AG10803 (cell line): Measurements from ENCODE around the gene ZNF500.

ENCODE experiments used
- DNase-seq: peaks from one replicate; pipeline ENCODE4 v3.0.0; 2010; ENCODE audit warnings: low read depth
- H3K4me3 ChIP-seq: 2 replicates; pipeline ENCODE4 v1.5.1; 2011; ENCODE audit warnings: mild to moderate bottlenecking, low read length, control low read depth
- CTCF ChIP-seq: conservative IDR thresholded peaks from 2 replicates; pipeline ENCODE4 v1.5.1; 2011; ENCODE audit warnings: mild to moderate bottlenecking, low read length, control low read depth, inconsistent platforms

ZNF500 gene

GRCh38 chr16:4762205-4762604 is 4.8 kb downstream of the ZNF500 start:
- no peak for TF ChIP-seq CTCF
- DNase-seq: no peak
- H3K4me3 ChIP-seq: no peak overlapping the region

GRCh38 chr16:4760221-4760910 is 6.6 kb downstream of the ZNF500 start:
- no peak for TF ChIP-seq CTCF
- no peak overlapping the region for H3K4me3 ChIP-seq
- no peak for DNase-seq

- no peak for TF ChIP-seq CTCF
- no peak overlapping the region for H3K4me3 ChIP-seq
- no peak for DNase-seq
These were observed 11.3 kb downstream of the ZNF500 start for GRCh38 chr16:4755687-4756086.

GRCh38 chr16:4754865-4755264 is 12.1 kb downstream of the ZNF500 start:
- H3K4me3 ChIP-seq: no peak overlapping the region
- no peak for DNase-seq
- no peak for TF ChIP-seq CTCF

GRCh38 chr16:4753227-4753626 is 13.7 kb downstream of the ZNF500 start:
- no peak for TF ChIP-seq CTCF
- no peak overlapping the region for H3K4me3 ChIP-seq
- no peak for DNase-seq

- DNase-seq: no peak
- no peak for TF ChIP-seq CTCF
- H3K4me3 ChIP-seq: no peak overlapping the region
These were observed 14.4 kb downstream of the ZNF500 start for GRCh38 chr16:4752351-4753100.

- no peak overlapping the region for H3K4me3 ChIP-seq
- DNase-seq: no peak
- no peak for TF ChIP-seq CTCF
These were observed 16.1 kb downstream of the ZNF500 start for GRCh38 chr16:4750896-4751295.
